ENCODE results near the gene TMEM106B.

DNA sequence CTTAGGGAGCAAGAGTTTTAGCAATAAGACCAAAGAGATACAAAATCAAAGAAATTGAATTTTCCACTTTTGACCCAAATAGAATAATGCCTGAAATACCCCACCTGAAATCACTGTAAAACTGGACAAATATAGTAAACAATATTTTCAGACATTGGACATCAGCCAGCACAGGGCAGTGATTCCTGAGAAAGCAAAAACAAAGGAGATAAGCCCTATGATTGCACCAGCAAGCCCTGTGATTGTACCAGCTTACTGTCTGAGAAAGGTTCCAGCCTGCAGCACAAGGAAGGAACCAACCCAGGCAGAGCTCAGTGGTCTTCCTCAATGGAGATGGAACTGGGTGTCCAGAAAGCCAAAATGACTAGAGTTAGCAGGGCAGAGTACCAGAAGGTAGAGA lies 10.3 kb downstream of the TMEM106B start:
- no peak for TF ChIP-seq POLR2AphosphoS5 (IDR thresholded peaks at IDR 0.05)
- TF ChIP-seq, protein P1, sequence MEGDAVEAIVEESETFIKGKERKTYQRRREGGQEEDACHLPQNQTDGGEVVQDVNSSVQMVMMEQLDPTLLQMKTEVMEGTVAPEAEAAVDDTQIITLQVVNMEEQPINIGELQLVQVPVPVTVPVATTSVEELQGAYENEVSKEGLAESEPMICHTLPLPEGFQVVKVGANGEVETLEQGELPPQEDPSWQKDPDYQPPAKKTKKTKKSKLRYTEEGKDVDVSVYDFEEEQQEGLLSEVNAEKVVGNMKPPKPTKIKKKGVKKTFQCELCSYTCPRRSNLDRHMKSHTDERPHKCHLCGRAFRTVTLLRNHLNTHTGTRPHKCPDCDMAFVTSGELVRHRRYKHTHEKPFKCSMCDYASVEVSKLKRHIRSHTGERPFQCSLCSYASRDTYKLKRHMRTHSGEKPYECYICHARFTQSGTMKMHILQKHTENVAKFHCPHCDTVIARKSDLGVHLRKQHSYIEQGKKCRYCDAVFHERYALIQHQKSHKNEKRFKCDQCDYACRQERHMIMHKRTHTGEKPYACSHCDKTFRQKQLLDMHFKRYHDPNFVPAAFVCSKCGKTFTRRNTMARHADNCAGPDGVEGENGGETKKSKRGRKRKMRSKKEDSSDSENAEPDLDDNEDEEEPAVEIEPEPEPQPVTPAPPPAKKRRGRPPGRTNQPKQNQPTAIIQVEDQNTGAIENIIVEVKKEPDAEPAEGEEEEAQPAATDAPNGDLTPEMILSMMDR (IDR thresholded peaks at IDR 0.05) = no peak

Measured in breast epithelium (tissue), 3 donors.